ENCODE results near the gene DVL2. TPM values are rescaled to one million over a fixed set of nuclear protein-coding genes. Genes with fewer than 3 reads are reported as not detected.

The DVL2 gene
- total RNA-seq, 1 experiment from 2014 or later = 34.9 TPM

DNA sequence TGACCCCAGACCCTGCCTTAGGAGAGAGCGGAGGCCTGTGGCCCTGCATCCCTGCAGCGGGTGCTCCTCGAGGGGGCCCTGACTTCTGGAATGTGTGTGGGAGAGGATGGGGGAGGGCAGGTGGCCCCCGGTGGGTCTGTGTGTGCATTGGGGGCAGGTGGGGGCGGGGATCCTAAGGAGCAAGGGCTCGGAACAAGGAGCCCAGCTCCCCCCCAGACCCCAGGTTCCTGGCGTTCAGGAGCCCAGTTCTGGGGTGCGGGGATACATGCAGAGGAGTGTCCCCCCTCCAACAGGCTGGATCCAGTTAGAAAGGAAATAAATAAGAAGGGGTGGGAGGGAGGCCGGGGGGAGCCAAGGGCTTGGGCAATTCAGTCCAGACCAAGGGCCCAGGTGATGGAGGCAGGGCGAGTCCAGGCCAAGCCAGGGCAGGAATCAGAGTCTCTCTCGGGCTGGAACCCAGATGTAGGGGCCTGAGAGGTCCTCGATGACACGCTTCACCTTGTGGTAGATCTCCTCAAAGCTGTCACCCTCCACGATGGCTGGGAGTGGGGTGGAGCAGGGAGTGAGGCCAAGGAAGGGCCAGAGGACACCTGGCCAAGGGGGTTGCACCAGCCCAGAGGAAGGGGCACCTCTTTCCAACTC, 43.9 kb downstream of the DVL2 start:
- H3K27ac Mint-ChIP-seq (ENCODE audit: low read depth, unreplicated experiment) = no peak overlapping the region
- DNase-seq (ENCODE audit: unreplicated experiment) = no peak
- H3K36me3 Mint-ChIP-seq (ENCODE audit: insufficient read depth, unreplicated experiment) = peaks cover 19% of the 10 kb centered on the region
- no peaks in the 10 kb centered on the region for H3K9me3 Mint-ChIP-seq (ENCODE audit: unreplicated experiment)
- ChIA-PET CTCF (interaction anchor here (0.9 kb wide), 1 partner anchor 13 kb away, joined by 3 read pairs; no protein-coding TSS in a partner anchor), POLR2A (no interaction called here)
- H3K4me1 Mint-ChIP-seq (ENCODE audit: insufficient read depth, unreplicated experiment) = peaks cover 6% of the 10 kb centered on the region
- intact Hi-C loops (cut with micrococcal nuclease) = no loop called here
- TF ChIP-seq, protein P1, sequence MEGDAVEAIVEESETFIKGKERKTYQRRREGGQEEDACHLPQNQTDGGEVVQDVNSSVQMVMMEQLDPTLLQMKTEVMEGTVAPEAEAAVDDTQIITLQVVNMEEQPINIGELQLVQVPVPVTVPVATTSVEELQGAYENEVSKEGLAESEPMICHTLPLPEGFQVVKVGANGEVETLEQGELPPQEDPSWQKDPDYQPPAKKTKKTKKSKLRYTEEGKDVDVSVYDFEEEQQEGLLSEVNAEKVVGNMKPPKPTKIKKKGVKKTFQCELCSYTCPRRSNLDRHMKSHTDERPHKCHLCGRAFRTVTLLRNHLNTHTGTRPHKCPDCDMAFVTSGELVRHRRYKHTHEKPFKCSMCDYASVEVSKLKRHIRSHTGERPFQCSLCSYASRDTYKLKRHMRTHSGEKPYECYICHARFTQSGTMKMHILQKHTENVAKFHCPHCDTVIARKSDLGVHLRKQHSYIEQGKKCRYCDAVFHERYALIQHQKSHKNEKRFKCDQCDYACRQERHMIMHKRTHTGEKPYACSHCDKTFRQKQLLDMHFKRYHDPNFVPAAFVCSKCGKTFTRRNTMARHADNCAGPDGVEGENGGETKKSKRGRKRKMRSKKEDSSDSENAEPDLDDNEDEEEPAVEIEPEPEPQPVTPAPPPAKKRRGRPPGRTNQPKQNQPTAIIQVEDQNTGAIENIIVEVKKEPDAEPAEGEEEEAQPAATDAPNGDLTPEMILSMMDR (IDR thresholded peaks at IDR 0.05; ENCODE audit: unreplicated experiment) = no peak
- no peaks in the 10 kb centered on the region for H3K27me3 Mint-ChIP-seq (ENCODE audit: insufficient read depth, unreplicated experiment)
- BruUV-seq (replicated peaks) = no TSS peak
- H3K4me3 Mint-ChIP-seq (ENCODE audit: unreplicated experiment) = no peak overlapping the region

- H3K9me3 Mint-ChIP-seq (ENCODE audit: unreplicated experiment) = no peaks in the 10 kb centered on the region
- BruUV-seq (replicated peaks) = no TSS peak
- DNase-seq (ENCODE audit: unreplicated experiment) = no peak
- peaks cover 6% of the 10 kb centered on the region for H3K4me1 Mint-ChIP-seq (ENCODE audit: insufficient read depth, unreplicated experiment)
- no peaks in the 10 kb centered on the region for H3K27me3 Mint-ChIP-seq (ENCODE audit: insufficient read depth, unreplicated experiment)
- POLR2A ChIA-PET = no interaction called here
- TF ChIP-seq, protein P1 (IDR thresholded peaks at IDR 0.05; ENCODE audit: unreplicated experiment) = no peak
- H3K27ac Mint-ChIP-seq (ENCODE audit: low read depth, unreplicated experiment) = no peak overlapping the region
- CTCF ChIA-PET = interaction anchor here (0.6 to 3.2 kb wide), 3 partner anchors 9 to 140 kb away, joined by 4 to 10 read pairs (median 7); no protein-coding TSS in a partner anchor
- intact Hi-C loops (cut with micrococcal nuclease) = no loop called here
- H3K36me3 Mint-ChIP-seq (ENCODE audit: insufficient read depth, unreplicated experiment) = peaks cover 13% of the 10 kb centered on the region
- H3K4me3 Mint-ChIP-seq (ENCODE audit: unreplicated experiment) = no peak overlapping the region
These were observed 48.1 kb downstream of the DVL2 start for GRCh38 chr17:7186241-7186640.

GRCh38 chr17:7184647-7185046, 49.7 kb downstream of the DVL2 start:
- no peak overlapping the region for H3K27ac Mint-ChIP-seq (ENCODE audit: low read depth, unreplicated experiment)
- intact Hi-C loops (cut with micrococcal nuclease) = no loop called here
- H3K4me1 Mint-ChIP-seq (ENCODE audit: insufficient read depth, unreplicated experiment) = peaks cover 6% of the 10 kb centered on the region
- H3K27me3 Mint-ChIP-seq (ENCODE audit: insufficient read depth, unreplicated experiment) = no peaks in the 10 kb centered on the region
- POLR2A ChIA-PET = no interaction called here
- CTCF ChIA-PET = interaction anchor here (0.7 to 3.2 kb wide), 2 partner anchors 9 to 139 kb away, joined by 3 to 10 read pairs; no protein-coding TSS in a partner anchor
- peaks cover 9% of the 10 kb centered on the region for H3K36me3 Mint-ChIP-seq (ENCODE audit: insufficient read depth, unreplicated experiment)
- no TSS peak for BruUV-seq (replicated peaks)
- no peak overlapping the region for H3K4me3 Mint-ChIP-seq (ENCODE audit: unreplicated experiment)
- H3K9me3 Mint-ChIP-seq (ENCODE audit: unreplicated experiment) = no peaks in the 10 kb centered on the region
- TF ChIP-seq, protein P1 (IDR thresholded peaks at IDR 0.05; ENCODE audit: unreplicated experiment) = no peak
- no peak for DNase-seq (ENCODE audit: unreplicated experiment)

DNA sequence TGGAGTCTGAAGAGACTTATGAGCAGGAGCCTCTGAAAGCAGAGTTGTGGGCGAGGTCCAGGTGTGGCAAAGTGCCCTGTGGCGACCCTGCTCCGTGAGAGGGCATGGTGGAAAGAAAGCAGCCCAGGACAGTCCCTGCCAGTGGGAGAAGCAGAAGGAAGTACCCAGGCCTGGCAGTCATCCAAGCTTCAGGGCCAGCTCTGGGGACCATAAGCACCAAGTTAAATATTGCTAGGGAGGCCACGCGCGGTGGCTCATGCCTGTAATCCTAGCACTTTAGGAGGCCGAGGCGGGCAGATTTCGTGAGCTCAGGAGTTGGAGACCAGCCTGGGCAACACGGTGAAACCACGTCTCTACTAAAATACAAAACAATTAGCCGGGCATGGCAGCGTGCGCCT, 50.2 kb downstream of the DVL2 start:
- no peak overlapping the region for H3K27ac Mint-ChIP-seq (ENCODE audit: low read depth, unreplicated experiment)
- intact Hi-C loops (cut with micrococcal nuclease) = no loop called here

More for the DNA sequence above, 50.2 kb downstream of the DVL2 start:
- TF ChIP-seq, protein P1 (IDR thresholded peaks at IDR 0.05; ENCODE audit: unreplicated experiment) = no peak
- Mint-ChIP-seq H3K36me3 (ENCODE audit: insufficient read depth, unreplicated experiment) (peaks cover 5% of the 10 kb centered on the region), H3K4me3 (ENCODE audit: unreplicated experiment) (no peak overlapping the region), H3K9me3 (ENCODE audit: unreplicated experiment) (no peaks in the 10 kb centered on the region), H3K4me1 (ENCODE audit: insufficient read depth, unreplicated experiment) (peaks cover 6% of the 10 kb centered on the region), H3K27me3 (ENCODE audit: insufficient read depth, unreplicated experiment) (no peaks in the 10 kb centered on the region)
- ChIA-PET CTCF (no interaction called here), POLR2A (no interaction called here)
- DNase-seq (ENCODE audit: unreplicated experiment) = no peak
- no TSS peak for BruUV-seq (replicated peaks)
